GM23338 (cell line): ENCODE data around the gene USPL1. TPM values are rescaled to one million over a fixed set of nuclear protein-coding genes. Genes with fewer than 3 reads are reported as not detected.

Experiments used
- ATAC-seq: fragments of 200-7000 bp; cut with Tn5 transposase; 3 replicates; pipeline ENCODE4 v1.9.1; 2020
- DNase-seq: peaks from one replicate; pipeline ENCODE4 v3.0.0-alpha.2; 2015; ENCODE audit warnings: low spot score
- H2AFZ ChIP-seq: fragments of 200-600 bp; sonication (generic); 2 replicates; pipeline ENCODE4 v1.8.0; 2016; ENCODE audit warnings: antibody characterized with exemption, mild to moderate bottlenecking, moderate library complexity
- H3F3A ChIP-seq: fragments of 200-600 bp; sonication (generic); replicated peaks from 2 replicates; pipeline ENCODE4 v1.8.0; 2017; ENCODE audit warnings: antibody characterized with exemption, mixed run types, low read depth
- H3K27ac ChIP-seq: fragments of 200-600 bp; sonication (generic); 2 replicates; pipeline ENCODE4 v1.6.1; 2016; ENCODE audit warnings: low read depth
- H3K27me3 ChIP-seq: fragments of 200-600 bp; sonication (generic); 2 replicates; pipeline ENCODE4 v1.8.0; 2016; ENCODE audit warnings: mild to moderate bottlenecking, mixed run types, moderate library complexity; ENCODE audit not compliant: insufficient read depth
- H3K36me3 ChIP-seq: fragments of 200-600 bp; sonication (generic); 2 replicates; pipeline ENCODE4 v1.8.0; 2016; ENCODE audit warnings: mild to moderate bottlenecking; ENCODE audit not compliant: insufficient read depth
- H3K4me1 ChIP-seq: fragments of 200-600 bp; sonication (generic); 2 replicates; pipeline ENCODE4 v1.8.0; 2016; ENCODE audit warnings: mild to moderate bottlenecking, moderate library complexity; ENCODE audit not compliant: insufficient read depth
- H3K4me2 ChIP-seq: fragments of 200-600 bp; sonication (generic); 2 replicates; pipeline ENCODE4 v1.7.1; 2017; ENCODE audit warnings: mixed run types
- H3K4me3 ChIP-seq: fragments of 200-600 bp; sonication (generic); 2 replicates; pipeline ENCODE4 v1.6.1; 2016; ENCODE audit warnings: mixed run types
- H3K79me2 ChIP-seq: fragments of 200-600 bp; sonication (generic); replicated peaks from 2 replicates; pipeline ENCODE4 v1.8.0; 2017; ENCODE audit warnings: mild to moderate bottlenecking; ENCODE audit not compliant: insufficient read depth
- H3K9me2 ChIP-seq: fragments of 200-600 bp; sonication (generic); 2 replicates; pipeline ENCODE4 v1.8.0; 2017; ENCODE audit not compliant: insufficient read depth
- H4K20me1 ChIP-seq: fragments of 200-600 bp; sonication (generic); replicated peaks from 2 replicates; pipeline ENCODE4 v1.8.0; 2017; ENCODE audit warnings: mild to moderate bottlenecking; ENCODE audit not compliant: insufficient read depth
- H3K27ac Mint-ChIP-seq: 2 replicates; pipeline ENCODE4 v1.8.0; 2020; ENCODE audit warnings: inconsistent platforms, mild to moderate bottlenecking, moderate library complexity, mixed read lengths
- H3K27me3 Mint-ChIP-seq: 3 replicates; pipeline ENCODE4 v1.8.0; 2022; ENCODE audit warnings: low read depth, mild to moderate bottlenecking, moderate library complexity, mixed read lengths, inconsistent platforms; ENCODE audit not compliant: insufficient read depth, poor library complexity
- H3K36me3 Mint-ChIP-seq: 3 replicates; pipeline ENCODE4 v1.8.0; 2021; ENCODE audit warnings: low read depth, mild to moderate bottlenecking, inconsistent platforms, moderate library complexity, mixed read lengths
- H3K4me1 Mint-ChIP-seq: 3 replicates; pipeline ENCODE4 v1.8.0; 2020; ENCODE audit warnings: mild to moderate bottlenecking, inconsistent platforms, mixed read lengths
- H3K4me3 Mint-ChIP-seq: 3 replicates; pipeline ENCODE4 v1.8.0; 2021; ENCODE audit warnings: moderate library complexity, mild to moderate bottlenecking, inconsistent platforms, mixed read lengths
- H3K9me3 Mint-ChIP-seq: 3 replicates; pipeline ENCODE4 v1.8.0; 2020; ENCODE audit warnings: moderate library complexity, mild to moderate bottlenecking, inconsistent platforms, mixed read lengths
- EZH2 ChIP-seq: fragments of 200-600 bp; sonication (generic); IDR thresholded peaks from one replicate; pipeline ENCODE4 v1.8.0; 2017; ENCODE audit warnings: antibody characterized with exemption, mild to moderate bottlenecking, low read depth; ENCODE audit not compliant: unreplicated experiment
- EZH2phosphoT487 ChIP-seq: fragments of 200-600 bp; sonication (generic); IDR thresholded peaks from one replicate; pipeline ENCODE4 v1.8.1; 2018; ENCODE audit warnings: antibody characterized with exemption; ENCODE audit not compliant: unreplicated experiment
- NANOG ChIP-seq: IDR thresholded peaks from 2 replicates; pipeline ENCODE4 v1.6.1; 2016; ENCODE audit warnings: antibody characterized with exemption, borderline replicate concordance
- REST ChIP-seq: IDR thresholded peaks from one replicate; pipeline ENCODE4 v1.6.1; 2018; ENCODE audit warnings: antibody characterized with exemption; ENCODE audit not compliant: unreplicated experiment
- STAT1 ChIP-seq: IDR thresholded peaks from one replicate; pipeline ENCODE4 v1.6.1; 2016; ENCODE audit warnings: antibody characterized with exemption; ENCODE audit not compliant: unreplicated experiment
- ZNF331 ChIP-seq: fragments of 250-450 bp; sonication (Bioruptor Pico); IDR thresholded peaks from 2 replicates; pipeline ENCODE4 v1.5.0; 2020; ENCODE audit warnings: low read depth, mild to moderate bottlenecking, moderate library complexity
- polyA plus RNA-seq: library from polyadenylated mRNA; unstranded; fragments of >200 nt; fragmentation: Nextera tagmentation; extraction: Ambion mirVana; gene quantifications from 2 replicates; pipeline ENCODE4 v1.2.1, GENCODE V29; 2016
- total RNA-seq: library from RNA; depleted of rRNA; stranded (reverse); fragments of >200 nt; shearing (Covaris generic); gene quantifications from 2 replicates; pipeline ENCODE4 v1.2.3, GENCODE V29; 2014
- TF ChIP-seq, protein P1 (sequence below): fragments of 250-450 bp; sonication (Bioruptor Pico); IDR thresholded peaks from 2 replicates; pipeline ENCODE4 v1.5.0; 2020; ENCODE audit warnings: mild to moderate bottlenecking, moderate library complexity
- TF ChIP-seq, protein P2 (sequence below), 2 experiments: fragments of 200-600 bp in 1 of 2; sonication (generic) in 1 of 2; conservative IDR thresholded peaks; 2 replicates each; pipeline versions ENCODE4 v1.5.1 to v1.6.1; 2016 to 2017; ENCODE audit warnings: antibody characterized with exemption in 2 of 2, low read depth in 2 of 2, mild to moderate bottlenecking in 2 of 2, moderate library complexity in 1 of 2

Gene USPL1
- total and polyA plus RNA-seq, 2 experiments from 2014 or later, result 12.4 to 24.1 TPM

DNA sequence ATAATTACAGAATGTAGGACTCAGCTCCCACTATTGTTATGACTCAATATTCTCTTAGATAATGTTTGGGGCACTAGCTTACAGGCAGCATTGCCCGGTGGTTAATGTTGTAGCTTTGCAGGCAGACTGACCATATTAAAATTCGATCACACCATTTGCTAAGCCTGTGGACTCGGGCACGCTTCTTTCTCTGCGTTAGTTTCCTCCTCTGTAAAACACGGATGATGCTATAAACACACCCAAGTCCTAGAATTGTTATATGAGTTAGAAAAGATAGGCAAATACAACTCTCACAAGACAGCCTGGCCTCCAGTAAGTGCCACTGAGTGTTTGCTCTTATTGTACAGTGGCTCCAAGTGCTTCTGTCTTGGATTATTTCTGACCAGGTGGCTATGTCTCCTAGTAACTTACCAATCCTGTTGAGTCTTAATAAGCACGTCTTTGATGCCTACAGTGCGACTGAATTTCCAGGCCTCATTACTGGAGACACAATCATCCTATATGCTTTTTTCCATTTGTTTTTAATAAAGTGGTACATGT is 67.7 kb downstream of the USPL1 start:
- Histone ChIP-seq H3K4me2 (no peak overlapping the region), H3K9me2 (0 out of 2 replicates have a peak, but pooled peaks cover 4% of the 10 kb centered on the region), H3K4me3 (no peak overlapping the region), H2AFZ (no peak overlapping the region), H4K20me1 (no peaks in the 10 kb centered on the region), H3K36me3 (no peaks in the 10 kb centered on the region), H3K79me2 (no peaks in the 10 kb centered on the region), H3K27ac (no peak overlapping the region), H3K27me3 (no peaks in the 10 kb centered on the region), H3F3A (no peaks in the 10 kb centered on the region), H3K4me1 (no peaks in the 10 kb centered on the region)
- ATAC-seq (no peak), DNase-seq (no peak)
- no peaks in the 10 kb centered on the region for H3K36me3 Mint-ChIP-seq
- H3K4me3 Mint-ChIP-seq, result no peak overlapping the region
- peaks cover 2% of the 10 kb centered on the region; the same call in 1 of the 3 replicates for H3K4me1 Mint-ChIP-seq
- TF ChIP-seq, protein P1, sequence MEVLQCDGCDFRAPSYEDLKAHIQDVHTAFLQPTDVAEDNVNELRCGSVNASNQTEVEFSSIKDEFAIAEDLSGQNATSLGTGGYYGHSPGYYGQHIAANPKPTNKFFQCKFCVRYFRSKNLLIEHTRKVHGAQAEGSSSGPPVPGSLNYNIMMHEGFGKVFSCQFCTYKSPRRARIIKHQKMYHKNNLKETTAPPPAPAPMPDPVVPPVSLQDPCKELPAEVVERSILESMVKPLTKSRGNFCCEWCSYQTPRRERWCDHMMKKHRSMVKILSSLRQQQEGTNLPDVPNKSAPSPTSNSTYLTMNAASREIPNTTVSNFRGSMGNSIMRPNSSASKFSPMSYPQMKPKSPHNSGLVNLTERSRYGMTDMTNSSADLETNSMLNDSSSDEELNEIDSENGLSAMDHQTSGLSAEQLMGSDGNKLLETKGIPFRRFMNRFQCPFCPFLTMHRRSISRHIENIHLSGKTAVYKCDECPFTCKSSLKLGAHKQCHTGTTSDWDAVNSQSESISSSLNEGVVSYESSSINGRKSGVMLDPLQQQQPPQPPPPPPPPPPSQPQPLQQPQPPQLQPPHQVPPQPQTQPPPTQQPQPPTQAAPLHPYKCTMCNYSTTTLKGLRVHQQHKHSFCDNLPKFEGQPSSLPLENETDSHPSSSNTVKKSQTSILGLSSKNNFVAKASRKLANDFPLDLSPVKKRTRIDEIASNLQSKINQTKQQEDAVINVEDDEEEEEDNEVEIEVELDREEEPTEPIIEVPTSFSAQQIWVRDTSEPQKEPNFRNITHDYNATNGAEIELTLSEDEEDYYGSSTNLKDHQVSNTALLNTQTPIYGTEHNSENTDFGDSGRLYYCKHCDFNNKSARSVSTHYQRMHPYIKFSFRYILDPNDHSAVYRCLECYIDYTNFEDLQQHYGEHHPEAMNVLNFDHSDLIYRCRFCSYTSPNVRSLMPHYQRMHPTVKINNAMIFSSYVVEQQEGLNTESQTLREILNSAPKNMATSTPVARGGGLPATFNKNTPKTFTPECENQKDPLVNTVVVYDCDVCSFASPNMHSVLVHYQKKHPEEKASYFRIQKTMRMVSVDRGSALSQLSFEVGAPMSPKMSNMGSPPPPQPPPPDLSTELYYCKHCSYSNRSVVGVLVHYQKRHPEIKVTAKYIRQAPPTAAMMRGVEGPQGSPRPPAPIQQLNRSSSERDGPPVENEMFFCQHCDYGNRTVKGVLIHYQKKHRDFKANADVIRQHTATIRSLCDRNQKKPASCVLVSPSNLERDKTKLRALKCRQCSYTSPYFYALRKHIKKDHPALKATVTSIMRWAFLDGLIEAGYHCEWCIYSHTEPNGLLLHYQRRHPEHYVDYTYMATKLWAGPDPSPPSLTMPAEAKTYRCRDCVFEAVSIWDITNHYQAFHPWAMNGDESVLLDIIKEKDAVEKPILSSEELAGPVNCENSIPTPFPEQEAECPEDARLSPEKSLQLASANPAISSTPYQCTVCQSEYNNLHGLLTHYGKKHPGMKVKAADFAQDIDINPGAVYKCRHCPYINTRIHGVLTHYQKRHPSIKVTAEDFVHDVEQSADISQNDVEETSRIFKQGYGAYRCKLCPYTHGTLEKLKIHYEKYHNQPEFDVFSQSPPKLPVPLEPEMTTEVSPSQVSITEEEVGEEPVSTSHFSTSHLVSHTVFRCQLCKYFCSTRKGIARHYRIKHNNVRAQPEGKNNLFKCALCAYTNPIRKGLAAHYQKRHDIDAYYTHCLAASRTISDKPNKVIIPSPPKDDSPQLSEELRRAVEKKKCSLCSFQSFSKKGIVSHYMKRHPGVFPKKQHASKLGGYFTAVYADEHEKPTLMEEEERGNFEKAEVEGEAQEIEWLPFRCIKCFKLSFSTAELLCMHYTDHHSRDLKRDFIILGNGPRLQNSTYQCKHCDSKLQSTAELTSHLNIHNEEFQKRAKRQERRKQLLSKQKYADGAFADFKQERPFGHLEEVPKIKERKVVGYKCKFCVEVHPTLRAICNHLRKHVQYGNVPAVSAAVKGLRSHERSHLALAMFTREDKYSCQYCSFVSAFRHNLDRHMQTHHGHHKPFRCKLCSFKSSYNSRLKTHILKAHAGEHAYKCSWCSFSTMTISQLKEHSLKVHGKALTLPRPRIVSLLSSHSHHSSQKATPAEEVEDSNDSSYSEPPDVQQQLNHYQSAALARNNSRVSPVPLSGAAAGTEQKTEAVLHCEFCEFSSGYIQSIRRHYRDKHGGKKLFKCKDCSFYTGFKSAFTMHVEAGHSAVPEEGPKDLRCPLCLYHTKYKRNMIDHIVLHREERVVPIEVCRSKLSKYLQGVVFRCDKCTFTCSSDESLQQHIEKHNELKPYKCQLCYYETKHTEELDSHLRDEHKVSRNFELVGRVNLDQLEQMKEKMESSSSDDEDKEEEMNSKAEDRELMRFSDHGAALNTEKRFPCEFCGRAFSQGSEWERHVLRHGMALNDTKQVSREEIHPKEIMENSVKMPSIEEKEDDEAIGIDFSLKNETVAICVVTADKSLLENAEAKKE (CRISPR knock-in tag), result no peak
- TF ChIP-seq STAT1, result no peak
- no peak overlapping the region for H3K27ac Mint-ChIP-seq
- H3K9me3 Mint-ChIP-seq, result no peaks in the 10 kb centered on the region; the same call in 2 of the 3 replicates
- no peaks in the 10 kb centered on the region for H3K27me3 Mint-ChIP-seq

DNA sequence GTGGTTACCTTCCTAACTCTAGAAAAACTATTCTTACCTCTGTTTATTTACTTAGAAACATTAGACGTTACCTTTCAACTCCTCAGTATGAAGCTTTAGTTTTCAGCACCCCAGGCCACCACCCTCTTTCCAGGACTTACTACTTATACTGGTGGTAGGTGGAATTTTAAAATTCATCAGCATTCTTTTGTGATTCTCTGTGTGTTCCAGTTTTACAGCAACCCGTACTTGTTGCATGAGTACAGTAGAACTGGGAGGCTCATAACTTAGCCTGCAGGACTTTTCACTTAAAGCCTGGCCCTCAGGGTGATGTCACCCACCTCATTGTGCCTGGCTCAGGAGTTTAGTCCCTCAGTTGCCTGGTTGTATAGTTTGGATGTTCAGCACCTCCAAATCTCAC is 68.3 kb downstream of the USPL1 start:
- TF ChIP-seq EZH2phosphoT487, result no peak
- TF ChIP-seq REST, result no peak
- TF ChIP-seq ZNF331 (CRISPR knock-in tag), result no peak
- no peak for TF ChIP-seq NANOG
- TF ChIP-seq, protein P2, sequence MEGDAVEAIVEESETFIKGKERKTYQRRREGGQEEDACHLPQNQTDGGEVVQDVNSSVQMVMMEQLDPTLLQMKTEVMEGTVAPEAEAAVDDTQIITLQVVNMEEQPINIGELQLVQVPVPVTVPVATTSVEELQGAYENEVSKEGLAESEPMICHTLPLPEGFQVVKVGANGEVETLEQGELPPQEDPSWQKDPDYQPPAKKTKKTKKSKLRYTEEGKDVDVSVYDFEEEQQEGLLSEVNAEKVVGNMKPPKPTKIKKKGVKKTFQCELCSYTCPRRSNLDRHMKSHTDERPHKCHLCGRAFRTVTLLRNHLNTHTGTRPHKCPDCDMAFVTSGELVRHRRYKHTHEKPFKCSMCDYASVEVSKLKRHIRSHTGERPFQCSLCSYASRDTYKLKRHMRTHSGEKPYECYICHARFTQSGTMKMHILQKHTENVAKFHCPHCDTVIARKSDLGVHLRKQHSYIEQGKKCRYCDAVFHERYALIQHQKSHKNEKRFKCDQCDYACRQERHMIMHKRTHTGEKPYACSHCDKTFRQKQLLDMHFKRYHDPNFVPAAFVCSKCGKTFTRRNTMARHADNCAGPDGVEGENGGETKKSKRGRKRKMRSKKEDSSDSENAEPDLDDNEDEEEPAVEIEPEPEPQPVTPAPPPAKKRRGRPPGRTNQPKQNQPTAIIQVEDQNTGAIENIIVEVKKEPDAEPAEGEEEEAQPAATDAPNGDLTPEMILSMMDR (conservative IDR thresholded peaks at IDR 0.05; ENCODE audit: low read depth in 2 of 2), result no peak
- no peak for TF ChIP-seq EZH2
- no peak for TF ChIP-seq STAT1
- Histone ChIP-seq H2AFZ (no peak overlapping the region), H3F3A (no peaks in the 10 kb centered on the region), H4K20me1 (no peaks in the 10 kb centered on the region), H3K9me2 (0 out of 2 replicates have a peak, but pooled peaks cover 4% of the 10 kb centered on the region), H3K4me1 (no peaks in the 10 kb centered on the region), H3K27ac (no peak overlapping the region), H3K4me2 (no peak overlapping the region), H3K4me3 (no peak overlapping the region), H3K36me3 (no peaks in the 10 kb centered on the region), H3K27me3 (no peaks in the 10 kb centered on the region), H3K79me2 (no peaks in the 10 kb centered on the region)
- Mint-ChIP-seq H3K36me3 (no peaks in the 10 kb centered on the region), H3K4me1 (peaks cover 2% of the 10 kb centered on the region; the same call in 2 of the 3 replicates), H3K9me3 (no peaks in the 10 kb centered on the region; the same call in 2 of the 3 replicates), H3K4me3 (no peak overlapping the region), H3K27me3 (no peaks in the 10 kb centered on the region), H3K27ac (no peak overlapping the region)
- DNase-seq, result no peak
- no peak for ATAC-seq
